ENCODE measurements around the gene GPSM1. TPM values are rescaled to one million over a fixed set of nuclear protein-coding genes. Genes with fewer than 3 reads are reported as not detected.
"Not testable (repeated sequence)": the region's sequence is repeated elsewhere in the genome, so short reads cannot be mapped to it uniquely, and the experiment has no call there.

GPSM1 gene
- total RNA-seq, 1 experiment from 2014 or later: 26.4 TPM

DNA sequence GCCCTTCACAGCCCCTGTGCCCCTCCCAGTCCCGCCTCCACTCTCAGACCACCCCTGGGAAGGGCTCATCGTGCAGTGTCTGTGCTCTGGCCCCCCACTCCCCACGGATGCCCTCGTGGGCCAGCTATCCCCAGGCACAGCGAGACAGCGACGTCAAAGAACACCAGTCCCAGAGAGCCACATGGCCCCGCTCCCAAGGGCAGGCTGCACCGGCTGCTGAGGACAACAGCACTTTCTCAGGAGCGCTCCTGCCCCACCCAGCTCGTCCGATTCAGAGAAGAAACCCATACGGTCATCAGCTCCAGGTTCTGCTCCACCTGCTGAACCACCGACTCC, 77.4 kb downstream of the GPSM1 start:
- H3K27me3 ChIP-seq (ENCODE audit: insufficient read depth, low read length): no peaks in the 10 kb centered on the region
- peaks cover 4 to 20% of the 10 kb centered on the region in 2 experiments for H3K4me1 ChIP-seq (ENCODE audit: control insufficient read depth in 1 of 2, insufficient read depth in 2 of 2, low read length in 2 of 2)
- H3K79me2 ChIP-seq (ENCODE audit: insufficient read depth, low read length): peaks cover 34% of the 10 kb centered on the region
- no peak for ATAC-seq
- H3K9ac ChIP-seq (ENCODE audit: low read length): no peak overlapping the region
- no peak for DNase-seq (ENCODE audit: low read depth, low spot score)
- H3K9me3 ChIP-seq (ENCODE audit: control insufficient read depth in 1 of 2, insufficient read depth in 1 of 2, low read depth in 1 of 2, low read length in 2 of 2): no peaks in the 10 kb centered on the region
- H3K4me3 ChIP-seq (replicated peaks in 1 of 2; ENCODE audit: low read depth in 1 of 2, low read length in 2 of 2): no peak overlapping the region
- intact Hi-C loops (cut with micrococcal nuclease): no loop called here
- H3K27ac ChIP-seq (ENCODE audit: low read depth, low read length): no peak overlapping the region
- no peak overlapping the region for H3K4me2 ChIP-seq (ENCODE audit: low read length)
- ChIA-PET POLR2A (no interaction called here), CTCF (no interaction called here), RAD21 (ENCODE audit: low non-redundant PET in 1 of 2, low total read pairs in 2 of 2, uncharacterized antibody in 2 of 2, unreplicated experiment in 2 of 2) (no interaction called here)
- BruUV-seq (replicated peaks): no TSS peak
- no peak for TF ChIP-seq JUND (IDR thresholded peaks at IDR 0.05)
- TF ChIP-seq EGR1 (IDR thresholded peaks at IDR 0.05; ENCODE audit: low read depth): no peak
- TF ChIP-seq TCF7L2 (IDR thresholded peaks at IDR 0.05; ENCODE audit: borderline replicate concordance, extremely low read depth, insufficient read depth, insufficient read length): no peak
- TF ChIP-seq POLR2A (IDR thresholded peaks at IDR 0.05; ENCODE audit: borderline replicate concordance, extremely low read depth, insufficient read depth, insufficient read length): no peak
- TF ChIP-seq, protein P1, sequence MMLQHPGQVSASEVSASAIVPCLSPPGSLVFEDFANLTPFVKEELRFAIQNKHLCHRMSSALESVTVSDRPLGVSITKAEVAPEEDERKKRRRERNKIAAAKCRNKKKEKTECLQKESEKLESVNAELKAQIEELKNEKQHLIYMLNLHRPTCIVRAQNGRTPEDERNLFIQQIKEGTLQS (IDR thresholded peaks at IDR 0.05): no peak
- no peaks in the 10 kb centered on the region for H3K9me2 ChIP-seq (ENCODE audit: insufficient read depth)
- H3K36me3 ChIP-seq (ENCODE audit: control insufficient read depth in 1 of 2, insufficient read depth in 2 of 2, low read length in 2 of 2): peaks cover 32 to 39% of the 10 kb centered on the region in 2 experiments; a peak in 3 of 4 replicates
- H4K20me1 ChIP-seq (ENCODE audit: insufficient read depth): no peaks in the 10 kb centered on the region
- H2AFZ ChIP-seq (ENCODE audit: low read depth, low read length, poor library complexity, severe bottlenecking): no peak overlapping the region

DNA sequence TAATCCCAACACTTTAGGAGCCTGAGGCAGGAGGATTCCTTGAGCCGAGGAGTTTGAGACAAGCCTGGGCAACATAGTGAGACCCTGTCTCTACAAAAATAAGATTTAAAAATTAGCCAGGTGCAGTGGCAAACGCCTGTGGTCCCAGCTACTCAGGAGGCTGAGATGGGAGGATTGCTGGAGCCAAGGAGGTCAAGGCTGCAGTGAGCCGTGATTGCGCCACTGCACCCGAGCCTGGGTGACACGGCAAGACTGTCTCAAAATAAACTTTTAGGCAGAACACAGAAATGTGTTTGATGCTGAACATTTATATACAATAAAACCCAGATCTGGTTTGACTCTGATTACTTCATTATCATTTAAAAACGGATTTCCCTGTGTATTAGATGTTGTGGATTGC, 78.1 kb downstream of the GPSM1 start:
- TF ChIP-seq ELF1 (IDR thresholded peaks at IDR 0.05; ENCODE audit: borderline replicate concordance, low read depth): no peak
- TF ChIP-seq EZH2phosphoT487 (IDR thresholded peaks at IDR 0.05; ENCODE audit: borderline replicate concordance): no peak
- TF ChIP-seq CBX3 (IDR thresholded peaks at IDR 0.05; ENCODE audit: low read depth): no peak
- TF ChIP-seq TCF7L2 (IDR thresholded peaks at IDR 0.05; ENCODE audit: borderline replicate concordance, extremely low read depth, insufficient read depth, insufficient read length): no peak
- no peak overlapping the region for H3K27ac ChIP-seq (ENCODE audit: low read depth, low read length)
- H3K4me2 ChIP-seq (ENCODE audit: low read length): no peak overlapping the region
- POLR2A ChIA-PET: no interaction called here
- no TSS peak for BruUV-seq (replicated peaks)
- H3K9me3 ChIP-seq (ENCODE audit: control insufficient read depth in 1 of 2, insufficient read depth in 1 of 2, low read depth in 1 of 2, low read length in 2 of 2): no peaks in the 10 kb centered on the region
- RAD21 ChIA-PET (ENCODE audit: low non-redundant PET in 1 of 2, low total read pairs in 2 of 2, uncharacterized antibody in 2 of 2, unreplicated experiment in 2 of 2): no interaction called here
- H3K9me2 ChIP-seq (ENCODE audit: insufficient read depth): no peaks in the 10 kb centered on the region
- intact Hi-C loops (cut with micrococcal nuclease): no loop called here
- H3K36me3 ChIP-seq (ENCODE audit: control insufficient read depth in 1 of 2, insufficient read depth in 2 of 2, low read length in 2 of 2): peaks cover 32 to 39% of the 10 kb centered on the region in 2 experiments; a peak in 3 of 4 replicates
- H4K20me1 ChIP-seq (ENCODE audit: insufficient read depth): no peaks in the 10 kb centered on the region
- no peak for ATAC-seq
- H3K4me3 ChIP-seq (replicated peaks in 1 of 2; ENCODE audit: low read depth in 1 of 2, low read length in 2 of 2): no peak overlapping the region
- DNase-seq (ENCODE audit: low read depth, low spot score): no peak
- H2AFZ ChIP-seq (ENCODE audit: low read depth, low read length, poor library complexity, severe bottlenecking): no peak overlapping the region
- no peaks in the 10 kb centered on the region for H3K27me3 ChIP-seq (ENCODE audit: insufficient read depth, low read length)
- H3K9ac ChIP-seq (ENCODE audit: low read length): no peak overlapping the region
- peaks cover 4 to 19% of the 10 kb centered on the region in 2 experiments for H3K4me1 ChIP-seq (ENCODE audit: control insufficient read depth in 1 of 2, insufficient read depth in 2 of 2, low read length in 2 of 2)
- peaks cover 37% of the 10 kb centered on the region for H3K79me2 ChIP-seq (ENCODE audit: insufficient read depth, low read length)
- CTCF ChIA-PET: no interaction called here

DNA sequence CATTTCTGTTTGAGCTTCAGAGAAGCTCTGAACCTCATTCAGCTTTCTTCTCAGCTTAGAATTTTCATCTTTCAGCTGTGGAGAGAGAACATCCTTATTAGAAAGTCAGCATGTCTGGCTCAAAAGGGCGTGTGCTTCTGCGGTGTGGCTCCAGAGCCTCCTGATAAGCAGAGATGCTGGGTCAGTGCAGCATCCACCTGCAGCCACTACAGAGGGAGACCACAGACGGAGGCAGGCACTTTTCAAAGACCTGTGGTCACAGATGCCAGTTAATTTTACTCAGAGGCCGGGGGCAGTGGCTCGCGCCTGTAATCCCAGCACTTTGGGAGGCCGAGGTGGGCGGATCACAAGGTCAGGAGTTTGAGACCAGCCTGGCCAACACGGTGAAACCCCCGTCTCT, 78.6 kb downstream of the GPSM1 start:
- POLR2A ChIA-PET; H3K27ac ChIP-seq (ENCODE audit: low read depth, low read length); ATAC-seq; RAD21 ChIA-PET (ENCODE audit: low non-redundant PET in 1 of 2, low total read pairs in 2 of 2, uncharacterized antibody in 2 of 2, unreplicated experiment in 2 of 2); intact Hi-C loops (cut with micrococcal nuclease); H3K27me3 ChIP-seq (ENCODE audit: insufficient read depth, low read length); DNase-seq (ENCODE audit: low read depth, low spot score); H4K20me1 ChIP-seq (ENCODE audit: insufficient read depth); H2AFZ ChIP-seq (ENCODE audit: low read depth, low read length, poor library complexity, severe bottlenecking); H3K4me2 ChIP-seq (ENCODE audit: low read length); CTCF ChIA-PET; H3K9ac ChIP-seq (ENCODE audit: low read length); H3K9me3 ChIP-seq (ENCODE audit: control insufficient read depth in 1 of 2, insufficient read depth in 1 of 2, low read depth in 1 of 2, low read length in 2 of 2); H3K9me2 ChIP-seq (ENCODE audit: insufficient read depth); H3K4me3 ChIP-seq (replicated peaks in 1 of 2; ENCODE audit: low read depth in 1 of 2, low read length in 2 of 2); BruUV-seq (replicated peaks): not testable (repeated sequence)
- peaks cover 4 to 15% of the 10 kb centered on the region in 2 experiments for H3K4me1 ChIP-seq (ENCODE audit: control insufficient read depth in 1 of 2, insufficient read depth in 2 of 2, low read length in 2 of 2)
- H3K36me3 ChIP-seq (ENCODE audit: control insufficient read depth in 1 of 2, insufficient read depth in 2 of 2, low read length in 2 of 2): peaks cover 32 to 39% of the 10 kb centered on the region in 2 experiments; a peak in 3 of 4 replicates
- peaks cover 41% of the 10 kb centered on the region for H3K79me2 ChIP-seq (ENCODE audit: insufficient read depth, low read length)

DNA sequence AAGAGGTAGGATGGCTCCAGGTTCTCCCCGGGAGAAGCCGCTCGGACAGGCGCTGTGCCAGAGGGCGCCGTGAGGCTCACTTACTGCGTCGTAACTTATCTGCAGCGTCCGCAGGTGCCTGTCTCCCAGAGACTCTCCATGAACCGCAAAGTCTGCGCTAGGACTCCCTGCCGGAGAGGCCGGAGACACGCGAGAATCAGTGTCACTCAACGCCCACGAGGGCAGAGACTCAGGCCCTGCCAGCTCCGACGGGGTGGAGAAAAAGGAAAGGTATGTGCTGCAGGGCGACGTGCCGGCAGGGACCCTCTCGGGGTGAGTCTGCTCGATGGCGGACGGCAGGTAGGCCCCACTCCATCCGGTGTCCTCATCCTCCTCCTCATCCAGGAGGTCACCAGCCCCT, 79.7 kb downstream of the GPSM1 start:
- H3K79me2 ChIP-seq (ENCODE audit: insufficient read depth, low read length): peaks cover 53% of the 10 kb centered on the region

More for the DNA sequence above, 79.7 kb downstream of the GPSM1 start:
- H2AFZ ChIP-seq (ENCODE audit: low read depth, low read length, poor library complexity, severe bottlenecking); DNase-seq (ENCODE audit: low read depth, low spot score); intact Hi-C loops (cut with micrococcal nuclease); POLR2A ChIA-PET; H3K9me2 ChIP-seq (ENCODE audit: insufficient read depth); H3K27me3 ChIP-seq (ENCODE audit: insufficient read depth, low read length); H3K9me3 ChIP-seq (ENCODE audit: control insufficient read depth in 1 of 2, insufficient read depth in 1 of 2, low read depth in 1 of 2, low read length in 2 of 2); H3K9ac ChIP-seq (ENCODE audit: low read length); ATAC-seq; H4K20me1 ChIP-seq (ENCODE audit: insufficient read depth); H3K4me3 ChIP-seq (replicated peaks in 1 of 2; ENCODE audit: low read depth in 1 of 2, low read length in 2 of 2); CTCF ChIA-PET; H3K27ac ChIP-seq (ENCODE audit: low read depth, low read length); H3K4me2 ChIP-seq (ENCODE audit: low read length); RAD21 ChIA-PET (ENCODE audit: low non-redundant PET in 1 of 2, low total read pairs in 2 of 2, uncharacterized antibody in 2 of 2, unreplicated experiment in 2 of 2): not testable (repeated sequence)
- TSS peak; percentile 11 for BruUV-seq (replicated peaks)
- Histone ChIP-seq H3K4me1 (ENCODE audit: control insufficient read depth in 1 of 2, insufficient read depth in 2 of 2, low read length in 2 of 2) (peaks cover 11 to 23% of the 10 kb centered on the region in 2 experiments), H3K36me3 (ENCODE audit: control insufficient read depth in 1 of 2, insufficient read depth in 2 of 2, low read length in 2 of 2) (peaks cover 25 to 44% of the 10 kb centered on the region in 2 experiments; a peak in 3 of 4 replicates)

Measured in HCT116 (cell line).